HG03103 (cell line): Measurements from ENCODE around the gene LRP1B.

Experiments used
- ATAC-seq: cut with Tn5 transposase; IDR thresholded peaks from one replicate; pipeline ENCODE4 v1.9.1; 2021; ENCODE audit warnings: low read depth; ENCODE audit not compliant: unreplicated experiment

LRP1B gene

GRCh38 chr2:140256080-140256479 lies 1874.7 kb downstream of the LRP1B start:
- no peak for ATAC-seq

- no peak for ATAC-seq
These were observed 1881.0 kb downstream of the LRP1B start for GRCh38 chr2:140249821-140250220.

GRCh38 chr2:140248623-140249022 lies 1882.2 kb downstream of the LRP1B start:
- ATAC-seq, result no peak

GRCh38 chr2:140247451-140248195 lies 1883.2 kb downstream of the LRP1B start:
- ATAC-seq, result no peak

- ATAC-seq, result no peak
These were observed 1883.9 kb downstream of the LRP1B start for GRCh38 chr2:140246957-140247356.

- ATAC-seq, result no peak
These were observed 1884.8 kb downstream of the LRP1B start for GRCh38 chr2:140246058-140246457.

- ATAC-seq, result no peak
These were observed 1887.9 kb downstream of the LRP1B start for GRCh38 chr2:140242889-140243288.

- no peak for ATAC-seq
These were observed 1896.7 kb downstream of the LRP1B start for GRCh38 chr2:140234116-140234515.

GRCh38 chr2:140210963-140211362 lies 1919.9 kb downstream of the LRP1B start:
- ATAC-seq, result no peak

- ATAC-seq, result no peak
These were observed 1925.7 kb downstream of the LRP1B start for GRCh38 chr2:140205093-140205492.

- no peak for ATAC-seq
These were observed 1927.5 kb downstream of the LRP1B start for GRCh38 chr2:140203347-140203746.

GRCh38 chr2:140201572-140201971 lies 1929.2 kb downstream of the LRP1B start:
- ATAC-seq, result no peak

GRCh38 chr2:140200764-140201163 lies 1930.1 kb downstream of the LRP1B start:
- no peak for ATAC-seq

- ATAC-seq, result no peak
These were observed 1930.5 kb downstream of the LRP1B start for GRCh38 chr2:140200307-140200706.

GRCh38 chr2:140199312-140199711 lies 1931.5 kb downstream of the LRP1B start:
- no peak for ATAC-seq

GRCh38 chr2:140187086-140187485 lies 1943.7 kb downstream of the LRP1B start:
- ATAC-seq, result no peak

GRCh38 chr2:140186313-140186712 lies 1944.5 kb downstream of the LRP1B start:
- ATAC-seq, result no peak

GRCh38 chr2:140185076-140185475 lies 1945.7 kb downstream of the LRP1B start:
- ATAC-seq, result no peak

GRCh38 chr2:140183056-140183765 lies 1947.6 kb downstream of the LRP1B start:
- no peak for ATAC-seq
